Forelimb muscle (tissue), 1 donor: ENCODE measurements around the gene HRNR. TPM values are rescaled to one million over a fixed set of nuclear protein-coding genes. Genes with fewer than 3 reads are reported as not detected.

Experiments used
- DNase-seq: peaks from one replicate; pipeline ENCODE4 v3.0.0-alpha.2; 2013; ENCODE audit warnings: low read depth
- polyA plus RNA-seq: library from polyadenylated mRNA; unstranded; fragments of 120-200 nt; gene quantifications from one replicate; pipeline ENCODE4 v1.2.1, GENCODE V29; 2013; ENCODE audit not compliant: insufficient read length

HRNR gene
- polyA plus RNA-seq, 1 donor = 0.03 TPM

- no peak for DNase-seq
Observed at GRCh38 chr1:152189657-152190442, 34.1 kb downstream of the HRNR start.

DNA sequence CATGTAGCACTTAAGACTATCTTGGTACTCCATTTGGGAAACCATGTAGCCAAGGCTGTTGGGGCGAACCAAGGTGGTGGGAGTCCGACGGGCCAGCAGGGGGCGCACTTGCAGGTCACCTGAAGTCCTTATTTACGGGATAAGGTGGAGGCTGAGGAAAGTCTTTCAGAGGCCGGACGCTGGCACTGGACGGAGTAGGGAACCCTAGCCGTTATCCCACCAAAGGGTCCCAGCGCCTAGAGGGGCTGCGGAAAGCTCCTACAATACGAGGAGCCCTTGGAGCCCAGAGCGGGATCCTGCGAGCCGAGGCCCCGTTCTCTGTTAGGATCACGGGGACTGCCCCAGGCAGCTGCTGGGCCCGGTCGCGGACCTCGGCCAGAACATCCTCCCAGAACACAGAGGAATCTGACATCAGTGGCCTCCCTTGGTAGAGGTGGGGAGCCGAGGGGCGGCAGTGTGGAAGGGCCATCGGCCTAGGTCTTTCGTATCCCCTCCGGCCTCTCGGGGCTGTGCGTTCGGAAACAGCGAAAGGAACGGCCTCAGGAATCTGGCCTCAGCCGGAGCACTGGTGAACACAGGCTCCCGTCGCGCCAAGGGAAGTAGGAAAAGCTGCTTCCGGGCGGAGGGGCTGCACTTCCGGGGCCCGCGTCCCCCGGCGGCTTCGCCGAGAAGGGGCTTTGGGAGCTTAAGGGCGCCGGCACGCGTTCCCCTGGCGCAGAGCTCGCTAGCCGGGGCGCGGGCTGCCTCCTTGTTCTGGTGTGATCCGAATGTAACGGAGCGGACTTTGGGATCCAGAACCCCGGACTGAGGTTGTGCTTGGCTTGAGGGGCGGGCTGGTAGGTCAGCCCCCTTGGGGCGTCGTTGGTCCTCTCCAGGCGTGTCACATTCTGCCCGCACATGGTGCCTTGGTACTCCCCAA is 35.1 kb downstream of the HRNR start:
- no peak for DNase-seq

GRCh38 chr1:152186556-152187285 is 37.3 kb downstream of the HRNR start:
- DNase-seq = no peak

DNA sequence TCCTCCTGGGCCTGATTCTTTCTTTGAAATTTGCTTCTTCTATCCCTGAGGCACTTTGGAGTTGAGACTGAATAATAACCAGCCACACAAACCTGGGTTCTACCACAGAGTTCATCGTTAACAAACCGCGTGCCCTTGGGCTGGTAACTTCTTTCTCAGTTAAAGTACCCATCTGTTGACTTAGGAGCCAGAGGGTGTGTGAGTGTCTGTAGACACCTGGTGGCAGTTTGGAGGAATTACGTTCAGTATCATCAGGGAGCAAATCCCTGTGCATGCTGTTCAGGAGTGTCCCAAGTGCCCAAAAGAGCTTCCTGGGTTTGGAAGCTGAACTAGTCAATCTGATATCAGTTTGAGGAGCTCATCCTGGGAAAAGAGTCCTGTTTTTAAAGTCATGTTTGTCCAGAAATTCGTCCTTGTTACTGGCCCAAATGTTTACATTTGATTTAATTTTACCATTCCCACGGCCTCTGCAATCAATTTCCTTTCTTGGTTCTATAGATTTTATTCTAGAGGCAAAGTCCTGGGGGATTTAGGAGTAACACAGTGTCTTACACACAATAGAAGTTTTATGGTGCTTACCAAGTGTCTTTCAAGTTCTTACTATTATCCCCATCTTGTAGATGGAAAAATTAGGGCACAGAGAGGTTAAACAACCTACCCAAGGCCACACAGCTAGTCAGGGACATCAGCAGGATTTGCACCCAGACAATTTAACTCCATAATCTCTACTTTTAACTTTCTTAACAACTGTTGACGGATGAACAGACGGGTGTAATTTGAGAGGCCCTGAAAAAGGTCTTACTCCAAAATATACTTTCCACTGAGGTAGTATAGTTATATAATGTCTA is 38.2 kb downstream of the HRNR start:
- DNase-seq = no peak

- DNase-seq = no peak
Observed at GRCh38 chr1:152182944-152183361, 41.0 kb downstream of the HRNR start.

DNA sequence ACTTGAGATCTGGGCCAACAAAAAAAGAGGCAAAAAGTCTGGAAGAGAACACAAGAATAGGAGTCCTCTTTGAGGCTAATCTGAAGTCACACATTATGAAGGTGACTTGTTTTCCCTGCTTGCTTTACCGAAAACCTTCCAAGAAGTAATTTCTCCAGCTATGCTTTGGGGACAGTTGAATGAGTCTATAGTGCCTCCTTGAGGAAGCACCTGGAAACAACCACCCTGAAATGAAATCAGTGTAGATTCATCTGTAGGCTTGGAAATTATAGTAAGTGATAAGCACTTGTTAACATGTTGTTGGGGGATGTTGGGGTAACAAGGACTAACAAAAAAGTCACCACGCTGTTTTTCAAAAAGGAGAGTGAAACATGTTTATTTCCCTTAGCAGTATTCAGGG is 41.6 kb downstream of the HRNR start:
- no peak for DNase-seq

DNA sequence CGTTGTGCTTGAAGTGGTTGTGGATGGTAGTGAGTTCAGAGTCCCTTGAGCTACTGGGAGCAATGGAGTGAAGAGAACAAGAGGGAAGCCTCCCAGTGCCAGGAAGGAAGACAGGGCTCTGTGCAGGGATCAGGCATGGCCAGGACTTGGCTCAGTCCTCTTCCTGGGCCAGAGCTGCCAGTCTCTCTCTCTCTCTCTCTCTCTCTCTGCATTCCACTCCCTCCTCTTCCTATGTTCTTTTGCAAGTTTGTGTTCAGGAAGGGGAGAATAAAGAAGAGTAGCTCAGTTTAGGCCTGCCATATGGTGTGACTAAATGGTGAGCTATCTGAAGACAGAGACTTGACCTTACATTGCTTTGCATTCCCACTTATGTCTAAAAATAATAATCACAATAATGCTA is 44.4 kb downstream of the HRNR start:
- DNase-seq = no peak

- no peak for DNase-seq
Observed at GRCh38 chr1:152170287-152170905, 53.6 kb downstream of the HRNR start.

GRCh38 chr1:152169366-152170025 is 54.5 kb downstream of the HRNR start:
- DNase-seq = no peak

- DNase-seq = no peak
Observed at GRCh38 chr1:152168535-152168868, 55.5 kb downstream of the HRNR start.

GRCh38 chr1:152167835-152168534 is 56.0 kb downstream of the HRNR start:
- DNase-seq = no peak

DNA sequence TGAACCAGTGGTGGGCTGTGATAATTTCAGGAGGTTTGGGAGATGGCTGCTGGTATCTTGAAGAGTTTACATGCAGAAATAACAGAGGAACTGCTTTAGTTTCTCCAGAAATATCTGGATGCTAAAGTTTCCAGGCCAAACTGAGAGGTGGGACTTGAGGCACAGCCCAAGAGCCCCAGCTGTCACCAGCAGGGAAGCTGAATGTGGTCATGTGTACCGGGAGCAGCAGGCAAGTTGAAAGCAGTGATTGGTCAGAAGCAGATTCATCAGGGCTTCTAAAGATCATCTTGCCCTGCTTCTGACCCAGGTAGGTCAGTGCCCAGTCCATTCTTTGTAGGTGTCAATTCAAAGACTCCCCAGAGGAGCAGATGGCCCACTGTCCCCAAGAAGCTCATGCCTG is 57.0 kb downstream of the HRNR start:
- no peak for DNase-seq

- no peak for DNase-seq
Observed at GRCh38 chr1:152165286-152166077, 58.5 kb downstream of the HRNR start.

GRCh38 chr1:152164517-152165136 is 59.4 kb downstream of the HRNR start:
- no peak for DNase-seq

- no peak for DNase-seq
Observed at GRCh38 chr1:152162792-152163463, 61.1 kb downstream of the HRNR start.
